Measurements from ENCODE around the gene CALR.

DNA sequence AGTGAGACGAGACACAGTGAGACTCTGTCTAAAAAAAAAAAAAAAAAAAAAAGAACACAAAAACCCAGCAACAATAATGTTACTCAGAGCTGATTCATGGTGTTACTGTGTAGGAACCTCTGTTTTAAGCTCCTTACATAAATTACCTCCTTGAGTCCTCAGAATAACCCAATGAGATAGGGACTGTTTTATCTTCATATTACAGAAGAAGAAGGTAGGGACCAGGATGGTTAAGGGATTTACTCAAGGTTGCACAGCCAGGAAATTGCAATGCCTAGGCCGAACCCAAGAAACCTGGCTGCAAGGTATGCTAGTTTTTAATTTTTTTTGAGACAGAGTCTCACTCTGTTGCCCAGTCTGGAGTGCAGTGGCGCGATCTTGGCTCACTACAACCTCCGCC, 29.5 kb downstream of the CALR start:
- TF ChIP-seq, protein P1, sequence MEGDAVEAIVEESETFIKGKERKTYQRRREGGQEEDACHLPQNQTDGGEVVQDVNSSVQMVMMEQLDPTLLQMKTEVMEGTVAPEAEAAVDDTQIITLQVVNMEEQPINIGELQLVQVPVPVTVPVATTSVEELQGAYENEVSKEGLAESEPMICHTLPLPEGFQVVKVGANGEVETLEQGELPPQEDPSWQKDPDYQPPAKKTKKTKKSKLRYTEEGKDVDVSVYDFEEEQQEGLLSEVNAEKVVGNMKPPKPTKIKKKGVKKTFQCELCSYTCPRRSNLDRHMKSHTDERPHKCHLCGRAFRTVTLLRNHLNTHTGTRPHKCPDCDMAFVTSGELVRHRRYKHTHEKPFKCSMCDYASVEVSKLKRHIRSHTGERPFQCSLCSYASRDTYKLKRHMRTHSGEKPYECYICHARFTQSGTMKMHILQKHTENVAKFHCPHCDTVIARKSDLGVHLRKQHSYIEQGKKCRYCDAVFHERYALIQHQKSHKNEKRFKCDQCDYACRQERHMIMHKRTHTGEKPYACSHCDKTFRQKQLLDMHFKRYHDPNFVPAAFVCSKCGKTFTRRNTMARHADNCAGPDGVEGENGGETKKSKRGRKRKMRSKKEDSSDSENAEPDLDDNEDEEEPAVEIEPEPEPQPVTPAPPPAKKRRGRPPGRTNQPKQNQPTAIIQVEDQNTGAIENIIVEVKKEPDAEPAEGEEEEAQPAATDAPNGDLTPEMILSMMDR (IDR thresholded peaks at IDR 0.05; ENCODE audit: low read length), result no peak
- TF ChIP-seq EZH2 (IDR thresholded peaks at IDR 0.05; ENCODE audit: borderline replicate concordance, low read length), result no peak
